Neural cell (in vitro differentiated cells): ENCODE data around the gene YWHAQ. TPM values are rescaled to one million over a fixed set of nuclear protein-coding genes. Genes with fewer than 3 reads are reported as not detected.

Experiments used
- H2AFZ ChIP-seq: fragments of 200-600, 300-800 bp; sonication (generic), shearing (Covaris generic); 2 replicates; pipeline ENCODE4 v1.6.0; 2014; ENCODE audit warnings: low read depth, mild to moderate bottlenecking, antibody characterized with exemption, low read length, moderate library complexity
- H3F3A ChIP-seq: fragments of 200-600 bp; shearing (Covaris generic); 2 replicates; pipeline ENCODE4 v1.6.1; 2016; ENCODE audit warnings: mild to moderate bottlenecking, moderate library complexity, mixed read lengths, antibody characterized with exemption, low read length; ENCODE audit not compliant: insufficient read depth, poor library complexity, severe bottlenecking
- H3K27ac ChIP-seq: fragments of 200-600, 300-800 bp; sonication (generic), shearing (Covaris generic); 2 replicates; pipeline ENCODE4 v1.5.1; 2014; ENCODE audit warnings: mild to moderate bottlenecking, low read length, moderate library complexity
- H3K27me3 ChIP-seq: fragments of 300-800, 200-600 bp; sonication (generic), shearing (Covaris generic); 2 replicates; pipeline ENCODE4 v1.6.0; 2014; ENCODE audit warnings: mild to moderate bottlenecking, low read depth, low read length, moderate library complexity; ENCODE audit not compliant: insufficient read depth
- H3K36me3 ChIP-seq: fragments of 300-800, 200-600 bp; sonication (generic), shearing (Covaris generic); 2 replicates; pipeline ENCODE4 v1.5.1; 2014; ENCODE audit warnings: mild to moderate bottlenecking, antibody characterized with exemption, low read length, moderate library complexity; ENCODE audit not compliant: insufficient read depth
- H3K4me2 ChIP-seq: fragments of 300-800, 200-600 bp; sonication (generic), shearing (Covaris generic); 2 replicates; pipeline ENCODE4 v1.6.0; 2014; ENCODE audit warnings: mild to moderate bottlenecking, low read length
- H3K4me3 ChIP-seq: fragments of 300-800, 200-600 bp; sonication (generic), shearing (Covaris generic); 2 replicates; pipeline ENCODE4 v1.5.1; 2014; ENCODE audit warnings: mild to moderate bottlenecking, low read length, moderate library complexity
- H3K79me2 ChIP-seq: fragments of 200-600 bp; shearing (Covaris generic); replicated peaks from 2 replicates; pipeline ENCODE4 v1.6.0; 2014; ENCODE audit warnings: mild to moderate bottlenecking, low read length, moderate library complexity; ENCODE audit not compliant: insufficient read depth
- H3K9ac ChIP-seq: fragments of 300-800, 200-600 bp; sonication (generic), shearing (Covaris generic); 2 replicates; pipeline ENCODE4 v1.6.1; 2016; ENCODE audit warnings: mild to moderate bottlenecking, low read length, mixed read lengths
- H3K9me2 ChIP-seq: fragments of 200-600 bp; shearing (Covaris generic); 2 replicates; pipeline ENCODE4 v1.6.1; 2016; ENCODE audit warnings: mild to moderate bottlenecking, low read length, mixed read lengths; ENCODE audit not compliant: insufficient read depth
- H3K9me3 ChIP-seq: fragments of 200-600, 300-800 bp; sonication (generic), shearing (Covaris generic); 2 replicates; pipeline ENCODE4 v1.6.1; 2016; ENCODE audit warnings: mild to moderate bottlenecking, mixed run types, low read length, moderate library complexity, mixed read lengths
- H4K20me1 ChIP-seq: fragments of 200-600 bp; shearing (Covaris generic); 2 replicates; pipeline ENCODE4 v1.6.1; 2016; ENCODE audit warnings: mild to moderate bottlenecking, mixed run types; ENCODE audit not compliant: insufficient read depth
- CTCF ChIP-seq: fragments of 450-650 bp; IDR thresholded peaks from 2 replicates; pipeline ENCODE4 v1.5.1; 2014; ENCODE audit warnings: antibody characterized with exemption, mild to moderate bottlenecking, moderate library complexity; ENCODE audit not compliant: poor library complexity, severe bottlenecking
- EP300 ChIP-seq: fragments of 450-650 bp; conservative IDR thresholded peaks from 2 replicates; pipeline ENCODE4 v1.6.1; 2014; ENCODE audit warnings: antibody characterized with exemption, mild to moderate bottlenecking, moderate library complexity; ENCODE audit not compliant: poor library complexity, severe bottlenecking
- EZH2 ChIP-seq: fragments of 200-600, 300-800 bp; shearing (Covaris generic), sonication (generic); IDR thresholded peaks from 2 replicates; pipeline ENCODE4 v1.6.1; 2014; ENCODE audit warnings: antibody characterized with exemption, low read length, borderline replicate concordance, mild to moderate bottlenecking; ENCODE audit not compliant: insufficient read depth, poor library complexity, severe bottlenecking
- MXI1 ChIP-seq: fragments of 450-650 bp; conservative IDR thresholded peaks from 2 replicates; pipeline ENCODE4 v1.6.1; 2014; ENCODE audit warnings: antibody characterized with exemption, mild to moderate bottlenecking; ENCODE audit not compliant: poor library complexity, severe bottlenecking
- POLR2AphosphoS5 ChIP-seq: IDR thresholded peaks from 2 replicates; pipeline ENCODE4 v1.6.1; 2012
- RAD21 ChIP-seq: fragments of 450-650 bp; conservative IDR thresholded peaks from 2 replicates; pipeline ENCODE4 v1.6.1; 2014; ENCODE audit warnings: antibody characterized with exemption, mild to moderate bottlenecking, moderate library complexity
- REST ChIP-seq: IDR thresholded peaks from 2 replicates; pipeline ENCODE4 v1.6.1; 2012; ENCODE audit warnings: borderline replicate concordance
- SMC3 ChIP-seq: fragments of 450-650 bp; conservative IDR thresholded peaks from 2 replicates; pipeline ENCODE4 v1.6.1; 2014; ENCODE audit warnings: antibody characterized with exemption, mild to moderate bottlenecking, moderate library complexity; ENCODE audit not compliant: poor library complexity
- TAF1 ChIP-seq: IDR thresholded peaks from 2 replicates; pipeline ENCODE4 v1.6.1; 2012; ENCODE audit warnings: low read depth
- polyA plus RNA-seq: library from polyadenylated mRNA; depleted of rRNA; stranded (reverse); fragments of >200 nt; gene quantifications from 2 replicates; pipeline ENCODE4 v1.2.3, GENCODE V29; 2014

Gene YWHAQ
- polyA plus RNA-seq, 1 donor from 2014 or later = 1,446 TPM

GRCh38 chr2:9675415-9676351 lies 44.9 kb upstream of the YWHAQ start:
- Histone ChIP-seq H3K27me3 (no peaks in the 10 kb centered on the region), H3K9me3 (no peaks in the 10 kb centered on the region), H2AFZ (peak overlapping the region; percentile 45), H3K4me2 (peak overlapping the region; percentile 68), H3K4me3 (peak overlapping the region; percentile 54), H3K79me2 (no peaks in the 10 kb centered on the region), H4K20me1 (no peaks in the 10 kb centered on the region), H3K9ac (peak overlapping the region; percentile 55), H3K9me2 (no peaks in the 10 kb centered on the region), H3K36me3 (no peaks in the 10 kb centered on the region), H3K27ac (peak overlapping the region; percentile 84), H3F3A (no peaks in the 10 kb centered on the region)
- TF ChIP-seq SMC3 = peak; percentile 20
- no peak for TF ChIP-seq EZH2
- TF ChIP-seq REST = no peak
- no peak for TF ChIP-seq MXI1
- no peak for TF ChIP-seq EP300

- Histone ChIP-seq H3K27me3 (no peaks in the 10 kb centered on the region), H3K4me3 (peak overlapping the region; percentile 54), H3K9me3 (no peaks in the 10 kb centered on the region), H4K20me1 (no peaks in the 10 kb centered on the region), H3K36me3 (no peaks in the 10 kb centered on the region), H3K9ac (peak overlapping the region; percentile 55), H3K9me2 (no peaks in the 10 kb centered on the region), H3K79me2 (no peaks in the 10 kb centered on the region), H2AFZ (peak overlapping the region; percentile 31), H3K4me2 (peak overlapping the region; percentile 68), H3F3A (no peaks in the 10 kb centered on the region), H3K27ac (peak overlapping the region; percentile 84)
- TF ChIP-seq CTCF (no peak), POLR2AphosphoS5 (no peak), TAF1 (no peak), MXI1 (no peak), RAD21 (no peak), EZH2 (no peak), REST (no peak), EP300 (no peak), SMC3 (no peak)
These were observed 44.2 kb upstream of the YWHAQ start for GRCh38 chr2:9674891-9675414.
